Endothelial cell of umbilical vein (primary cell): ENCODE data around the gene PLEKHF1. TPM values are rescaled to one million over a fixed set of nuclear protein-coding genes. Genes with fewer than 3 reads are reported as not detected.

ENCODE experiments used
- BruUV-seq: library from RNA; stranded (reverse); fragments of 400-500 nt; replicated peaks from 2 replicates; lab custom pipeline; 2021; lab: Mats Ljungman, UMichigan
- CTCF ChIA-PET: fragments of 300-600, 350-600 bp; sonication (Branson Sonifier 250); formaldehyde crosslinking; loops from one replicate; lab custom pipeline; 2021; ENCODE audit warnings: antibody characterized with exemption, inconsistent platforms; lab: Charles Lee
- POLR2A ChIA-PET: fragments of 300-600, 350-600 bp; sonication (Branson Sonifier 250); formaldehyde crosslinking; loops from one replicate; lab custom pipeline; 2021; ENCODE audit warnings: antibody characterized with exemption, inconsistent platforms; lab: Charles Lee
- DNase-seq: peaks from one replicate; pipeline ENCODE4 v3.0.0-alpha.2; 2011; ENCODE audit warnings: low read depth, low spot score
- FAIRE-seq: peaks from 2 replicates; lab custom pipeline; 2011; peaks lifted over from hg19 to GRCh38; lab: Jason Lieb, UNC
- H2AFZ ChIP-seq: 2 replicates; pipeline ENCODE4 v1.6.0; 2012; ENCODE audit warnings: low read depth, low read length, control low read depth, inconsistent platforms
- H3K27ac ChIP-seq: 2 replicates; pipeline ENCODE4 v1.5.1; 2011; ENCODE audit warnings: low read depth, mild to moderate bottlenecking, control low read depth, low read length, moderate library complexity; ENCODE audit not compliant: insufficient read depth
- H3K27me3 ChIP-seq, 2 experiments: 2 replicates each; pipeline versions ENCODE4 v1.6.0 to v1.6.1; 2011; ENCODE audit warnings: low read length in 2 of 2, mixed read lengths in 1 of 2; ENCODE audit not compliant: control insufficient read depth in 2 of 2, insufficient read depth in 2 of 2
- H3K36me3 ChIP-seq, 2 experiments: 2 replicates in 1 of 2; 3 replicates in 1 of 2; pipeline ENCODE4 v1.5.1; 2011; ENCODE audit warnings: low read length in 2 of 2, mild to moderate bottlenecking in 1 of 2, moderate library complexity in 1 of 2; ENCODE audit not compliant: control insufficient read depth in 2 of 2, insufficient read depth in 2 of 2; ENCODE audit errors: extremely low read depth in 1 of 2
- H3K4me1 ChIP-seq: 3 replicates; pipeline ENCODE4 v1.5.1; 2011; ENCODE audit warnings: mild to moderate bottlenecking, low read length; ENCODE audit not compliant: control insufficient read depth, insufficient read depth; ENCODE audit errors: extremely low read depth
- H3K4me2 ChIP-seq: 2 replicates; pipeline ENCODE4 v1.6.1; 2011; ENCODE audit warnings: low read length, control low read depth, mixed read lengths; ENCODE audit not compliant: insufficient read depth
- H3K4me3 ChIP-seq, 3 experiments: fragments of 200-600 bp in 1 of 3; sonication (generic), shearing (Covaris generic) in 1 of 3; replicated peaks in 1 of 3; 2 replicates each; pipeline ENCODE4 v1.5.1; 2011 to 2016; ENCODE audit warnings: control low read depth in 3 of 3, low read length in 3 of 3, mild to moderate bottlenecking in 2 of 3, inconsistent platforms in 1 of 3, low read depth in 1 of 3, moderate library complexity in 1 of 3; ENCODE audit not compliant: insufficient read depth in 1 of 3
- H3K79me2 ChIP-seq: 2 replicates; pipeline ENCODE4 v1.6.0; 2012; ENCODE audit warnings: low read length, inconsistent platforms; ENCODE audit not compliant: control insufficient read depth, insufficient read depth
- H3K9ac ChIP-seq: replicated peaks from 2 replicates; pipeline ENCODE3; 2011; ENCODE audit warnings: low read length, control low read depth; ENCODE audit not compliant: insufficient read depth; ENCODE audit errors: extremely low read depth
- H3K9me1 ChIP-seq: replicated peaks from 3 replicates; pipeline ENCODE4 v1.6.0; 2011; ENCODE audit warnings: mild to moderate bottlenecking, low read length; ENCODE audit not compliant: control insufficient read depth, insufficient read depth; ENCODE audit errors: extremely low read depth
- H3K9me3 ChIP-seq: replicated peaks from 2 replicates; pipeline ENCODE4 v1.5.1; 2012; ENCODE audit warnings: low read length, inconsistent platforms; ENCODE audit not compliant: control insufficient read depth, insufficient read depth
- H4K20me1 ChIP-seq: replicated peaks from 2 replicates; pipeline ENCODE3; 2011; ENCODE audit warnings: mild to moderate bottlenecking, low read length; ENCODE audit not compliant: control insufficient read depth, insufficient read depth; ENCODE audit errors: extremely low read depth
- EZH2 ChIP-seq: IDR thresholded peaks from 2 replicates; pipeline ENCODE4 v1.6.1; 2012; ENCODE audit warnings: borderline replicate concordance, low read depth, mild to moderate bottlenecking, moderate library complexity, low read length, inconsistent platforms; ENCODE audit not compliant: severe bottlenecking
- FOS ChIP-seq: IDR thresholded peaks from 2 replicates; pipeline ENCODE4 v1.6.1; 2011; ENCODE audit warnings: mild to moderate bottlenecking, low read length, moderate library complexity, borderline replicate concordance; ENCODE audit not compliant: insufficient read depth
- GATA2 ChIP-seq: IDR thresholded peaks from 2 replicates; pipeline ENCODE4 v1.7.0; 2011; ENCODE audit warnings: low read depth, mild to moderate bottlenecking, moderate library complexity, mixed read lengths, low read length; ENCODE audit not compliant: insufficient read length, insufficient read depth
- JUN ChIP-seq: IDR thresholded peaks from 2 replicates; pipeline ENCODE4 v1.6.1; 2011; ENCODE audit warnings: borderline replicate concordance, low read depth; ENCODE audit not compliant: insufficient read length, insufficient read depth
- MAX ChIP-seq: IDR thresholded peaks from 2 replicates; pipeline ENCODE4 v1.6.1; 2011; ENCODE audit not compliant: insufficient read depth, insufficient read length
- MYC ChIP-seq: IDR thresholded peaks from one replicate; pipeline ENCODE4 v1.6.1; 2011; ENCODE audit warnings: mild to moderate bottlenecking, low read depth, low read length
- POLR2A ChIP-seq: IDR thresholded peaks from 2 replicates; pipeline ENCODE4 v1.6.1; 2012; ENCODE audit warnings: low read depth, mild to moderate bottlenecking, control low read depth, low read length
- dilution Hi-C: fragments of 300-500 bp; cut with MboI; formaldehyde crosslinking; loops from one replicate; pipeline ENCODE4 v1.15.0; 2019; ENCODE audit warnings: low sequenced_read_pairs; ENCODE audit not compliant: extremely low pct_ligation_motif_present
- intact Hi-C: fragments of 100-400 bp; cut with micrococcal nuclease; formaldehyde crosslinking; loops from one replicate; pipeline ENCODE4 v1.10.0; 2022
- polyA plus RNA-seq, 4 experiments: library from polyadenylated mRNA; depleted of rRNA in 3 of 4; stranded (reverse) in 3 of 4; unstranded in 1 of 4; fragments of >200 nt; gene quantifications; 2 replicates each; pipeline versions ENCODE4 v1.2.1 to v1.2.3, GENCODE V29; 2011 to 2012; ENCODE audit warnings: missing spikeins in 1 of 4
- total RNA-seq: library from RNA; stranded (reverse); gene quantifications from 2 replicates; pipeline ENCODE4 v1.2.3, GENCODE V29; 2021

The PLEKHF1 gene
- total and polyA plus RNA-seq, 2 donors (not counting 3 experiments of a cell fraction or from before 2014, with no cell fraction given) = 5.5 TPM

GRCh38 chr19:29711584-29712132 is 46.4 kb downstream of the PLEKHF1 start:
- dilution Hi-C loops = no loop called here
- H3K36me3 ChIP-seq = peaks cover 0 to 6% of the 10 kb centered on the region in 2 experiments
- intact Hi-C loops = no loop called here
- H3K79me2 ChIP-seq = peaks cover 38% of the 10 kb centered on the region
- BruUV-seq = no TSS peak
- H3K27ac ChIP-seq = no peak overlapping the region
- H3K4me2 ChIP-seq = no peak overlapping the region
- CTCF ChIA-PET = interaction anchor here (1.3 to 2.7 kb wide), 4 partner anchors 9 to 101 kb away, joined by 3 to 9 read pairs (median 7); no protein-coding TSS in a partner anchor
- H3K4me1 ChIP-seq = peaks cover 5% of the 10 kb centered on the region
- H3K9me3 ChIP-seq = no peaks in the 10 kb centered on the region
- H4K20me1 ChIP-seq = no peaks in the 10 kb centered on the region
- no peak for FAIRE-seq
- H3K9me1 ChIP-seq = no peaks in the 10 kb centered on the region
- no peak overlapping the region for H3K9ac ChIP-seq
- H3K4me3 ChIP-seq = no peak overlapping the region
- H2AFZ ChIP-seq = no peak overlapping the region
- no peaks in the 10 kb centered on the region for H3K27me3 ChIP-seq
- TF ChIP-seq POLR2A (no peak), FOS (no peak), JUN (no peak), GATA2 (no peak), MYC (no peak), MAX (no peak)
- no peak for DNase-seq
- POLR2A ChIA-PET = interaction anchor here (1.4 kb wide), 1 partner anchor 105 kb away, joined by 3 read pairs; the partner anchor contains the start of gene POP4

- CTCF ChIA-PET = interaction anchor here (0.9 to 4.2 kb wide), 6 partner anchors 8 to 102 kb away, joined by 3 to 39 read pairs (median 7); no protein-coding TSS in a partner anchor
- no peak for DNase-seq
- H3K4me3 ChIP-seq = no peak overlapping the region
- H3K9ac ChIP-seq = no peak overlapping the region
- POLR2A ChIA-PET = no interaction called here
- TF ChIP-seq GATA2 (no peak), MYC (no peak), EZH2 (no peak)
- H4K20me1 ChIP-seq = no peaks in the 10 kb centered on the region
- no peaks in the 10 kb centered on the region for H3K27me3 ChIP-seq
- peaks cover 5% of the 10 kb centered on the region for H3K4me1 ChIP-seq
- no peaks in the 10 kb centered on the region for H3K9me3 ChIP-seq
- intact Hi-C loops = no loop called here
- H3K4me2 ChIP-seq = no peak overlapping the region
- H3K36me3 ChIP-seq = no peaks in the 10 kb centered on the region
- no TSS peak for BruUV-seq
- no peak overlapping the region for H2AFZ ChIP-seq
- FAIRE-seq = no peak
- no peak overlapping the region for H3K27ac ChIP-seq
- no peaks in the 10 kb centered on the region for H3K9me1 ChIP-seq
- dilution Hi-C loops = no loop called here
- H3K79me2 ChIP-seq = peaks cover 38% of the 10 kb centered on the region
Observed at GRCh38 chr19:29712744-29713516, 47.7 kb downstream of the PLEKHF1 start.
